ENCODE data around the gene BTBD18.

BTBD18 gene

DNA sequence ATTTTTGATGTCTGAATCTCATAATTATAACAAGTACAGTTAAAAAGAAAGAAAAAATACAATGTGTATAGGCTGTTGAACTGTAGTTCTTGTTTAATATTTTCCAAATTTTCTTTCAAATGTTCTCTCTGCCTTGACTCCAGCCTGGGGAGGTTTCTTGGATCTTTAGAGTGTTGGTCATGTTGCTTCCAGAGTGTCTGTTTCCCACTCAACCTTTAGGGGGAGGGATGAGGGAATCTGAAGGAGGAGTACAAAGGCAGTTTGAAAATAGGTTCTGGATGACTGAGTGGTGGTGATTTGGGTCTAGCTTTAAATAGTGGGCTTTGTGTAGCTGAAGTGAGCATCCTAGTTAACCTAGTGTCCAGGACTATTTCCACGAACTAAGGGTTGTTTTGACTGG is 11.9 kb upstream of the BTBD18 start:
- TF ChIP-seq POLR2AphosphoS5 (IDR thresholded peaks at IDR 0.05; ENCODE audit: low read depth, low read length) (no peak), TAF1 (IDR thresholded peaks at IDR 0.05; ENCODE audit: borderline replicate concordance, insufficient read depth, low read length) (no peak), SIN3A (IDR thresholded peaks at IDR 0.05; ENCODE audit: borderline replicate concordance, insufficient read depth, low read length) (no peak), FOXP2 (optimal IDR thresholded peaks at IDR 0.05; ENCODE audit: borderline replicate concordance, extremely low read depth, extremely low read length, insufficient read depth) (no peak)
- TF ChIP-seq, protein P1, sequence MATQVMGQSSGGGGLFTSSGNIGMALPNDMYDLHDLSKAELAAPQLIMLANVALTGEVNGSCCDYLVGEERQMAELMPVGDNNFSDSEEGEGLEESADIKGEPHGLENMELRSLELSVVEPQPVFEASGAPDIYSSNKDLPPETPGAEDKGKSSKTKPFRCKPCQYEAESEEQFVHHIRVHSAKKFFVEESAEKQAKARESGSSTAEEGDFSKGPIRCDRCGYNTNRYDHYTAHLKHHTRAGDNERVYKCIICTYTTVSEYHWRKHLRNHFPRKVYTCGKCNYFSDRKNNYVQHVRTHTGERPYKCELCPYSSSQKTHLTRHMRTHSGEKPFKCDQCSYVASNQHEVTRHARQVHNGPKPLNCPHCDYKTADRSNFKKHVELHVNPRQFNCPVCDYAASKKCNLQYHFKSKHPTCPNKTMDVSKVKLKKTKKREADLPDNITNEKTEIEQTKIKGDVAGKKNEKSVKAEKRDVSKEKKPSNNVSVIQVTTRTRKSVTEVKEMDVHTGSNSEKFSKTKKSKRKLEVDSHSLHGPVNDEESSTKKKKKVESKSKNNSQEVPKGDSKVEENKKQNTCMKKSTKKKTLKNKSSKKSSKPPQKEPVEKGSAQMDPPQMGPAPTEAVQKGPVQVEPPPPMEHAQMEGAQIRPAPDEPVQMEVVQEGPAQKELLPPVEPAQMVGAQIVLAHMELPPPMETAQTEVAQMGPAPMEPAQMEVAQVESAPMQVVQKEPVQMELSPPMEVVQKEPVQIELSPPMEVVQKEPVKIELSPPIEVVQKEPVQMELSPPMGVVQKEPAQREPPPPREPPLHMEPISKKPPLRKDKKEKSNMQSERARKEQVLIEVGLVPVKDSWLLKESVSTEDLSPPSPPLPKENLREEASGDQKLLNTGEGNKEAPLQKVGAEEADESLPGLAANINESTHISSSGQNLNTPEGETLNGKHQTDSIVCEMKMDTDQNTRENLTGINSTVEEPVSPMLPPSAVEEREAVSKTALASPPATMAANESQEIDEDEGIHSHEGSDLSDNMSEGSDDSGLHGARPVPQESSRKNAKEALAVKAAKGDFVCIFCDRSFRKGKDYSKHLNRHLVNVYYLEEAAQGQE (IDR thresholded peaks at IDR 0.05; ENCODE audit: insufficient read depth in 1 of 2, low read depth in 2 of 2, low read length in 2 of 2), result no peak

DNA sequence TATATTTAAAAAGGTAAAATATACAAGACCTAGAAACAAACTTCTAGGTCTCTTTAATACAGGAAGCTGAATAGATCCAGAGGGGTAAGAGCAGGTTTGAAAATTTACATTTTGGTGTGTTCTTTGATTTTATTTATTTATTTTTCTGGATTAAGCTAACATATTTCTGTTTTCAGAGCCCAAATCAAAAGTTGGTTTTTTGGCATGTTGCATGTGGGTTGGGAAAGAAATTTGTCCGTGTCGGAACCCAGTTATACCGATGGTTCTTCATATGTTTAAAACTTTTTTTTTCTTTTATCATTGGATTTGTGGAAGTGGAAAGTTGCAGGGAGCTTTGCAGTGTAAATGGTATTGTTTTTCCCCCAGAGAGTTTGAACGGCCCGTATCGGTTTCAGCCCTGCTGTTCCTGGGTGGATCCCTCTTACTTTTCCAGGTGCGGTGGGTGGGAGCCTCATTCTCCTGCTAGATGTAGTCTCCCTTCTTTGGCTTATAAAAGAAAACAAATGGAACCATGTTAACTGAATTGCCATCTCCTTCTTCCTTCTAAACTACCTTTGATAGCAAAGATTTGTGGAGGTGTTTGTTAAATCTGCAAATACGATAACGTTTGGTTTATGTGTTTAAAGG is 10.7 kb upstream of the BTBD18 start:
- no peak for TF ChIP-seq TAF1 (IDR thresholded peaks at IDR 0.05; ENCODE audit: borderline replicate concordance, insufficient read depth, low read length)
- TF ChIP-seq POLR2AphosphoS5 (IDR thresholded peaks at IDR 0.05; ENCODE audit: low read depth, low read length), result no peak
- TF ChIP-seq SIN3A (IDR thresholded peaks at IDR 0.05; ENCODE audit: borderline replicate concordance, insufficient read depth, low read length), result no peak
- TF ChIP-seq, protein P1 (IDR thresholded peaks at IDR 0.05; ENCODE audit: insufficient read depth in 1 of 2, low read depth in 2 of 2, low read length in 2 of 2), result no peak
- TF ChIP-seq FOXP2 (optimal IDR thresholded peaks at IDR 0.05; ENCODE audit: borderline replicate concordance, extremely low read depth, extremely low read length, insufficient read depth), result no peak

DNA sequence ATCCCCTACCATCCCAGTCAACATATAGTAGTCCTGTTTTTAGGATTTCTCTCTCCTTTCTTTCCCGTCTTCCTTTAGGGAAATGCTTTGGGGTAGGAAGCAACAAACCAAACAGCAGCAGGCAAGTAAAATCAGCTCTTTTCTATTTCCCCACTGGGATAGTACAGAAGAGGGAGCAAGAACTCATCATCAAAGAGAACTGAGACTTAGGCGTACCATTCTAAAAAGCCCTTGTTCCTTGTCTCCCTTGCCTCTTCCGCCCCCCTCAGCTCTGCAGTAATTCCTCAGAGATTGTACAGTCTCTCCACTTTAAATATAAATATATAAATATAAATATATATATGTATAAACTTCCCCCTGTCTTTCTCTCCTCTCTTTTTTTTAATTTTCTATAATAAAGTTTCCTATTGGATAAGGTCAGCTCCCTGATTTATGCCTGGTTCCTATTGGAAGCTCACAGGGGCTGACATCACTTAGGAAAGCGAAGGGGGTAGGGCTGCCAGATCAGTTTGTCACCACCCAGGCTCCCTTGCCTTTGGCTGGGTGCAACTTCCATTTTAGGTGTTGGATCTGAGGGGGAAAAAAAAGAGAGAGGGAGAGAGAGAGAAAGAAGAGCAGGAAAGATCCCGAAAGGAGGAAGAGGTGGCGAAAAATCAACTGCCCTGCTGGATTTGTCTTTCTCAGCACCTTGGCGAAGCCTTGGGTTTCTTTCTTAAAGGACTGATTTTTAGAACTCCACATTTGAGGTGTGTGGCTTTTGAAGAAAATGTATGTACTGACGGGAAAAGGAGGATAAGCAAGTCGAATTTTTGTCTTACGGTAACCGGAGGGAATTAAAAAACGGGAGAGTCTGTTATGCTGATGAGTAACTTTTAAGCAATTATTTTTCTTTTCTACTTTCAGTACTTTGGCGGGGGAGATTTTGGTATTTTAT is 9.9 kb upstream of the BTBD18 start, which contains the start of gene CTNND1:
CTNND1 (plus strand) TSS at position 502 of the 934 bp plus-strand sequence. CDS start 29,677 bp downstream, outside the sequence.
- TF ChIP-seq POLR2AphosphoS5 (IDR thresholded peaks at IDR 0.05; ENCODE audit: low read depth, low read length), result peak; percentile 90; the same call in 1 of the 2 replicates
- no peak for TF ChIP-seq SIN3A (IDR thresholded peaks at IDR 0.05; ENCODE audit: borderline replicate concordance, insufficient read depth, low read length)
- no peak for TF ChIP-seq FOXP2 (optimal IDR thresholded peaks at IDR 0.05; ENCODE audit: borderline replicate concordance, extremely low read depth, extremely low read length, insufficient read depth)
- TF ChIP-seq, protein P1 (IDR thresholded peaks at IDR 0.05; ENCODE audit: insufficient read depth in 1 of 2, low read depth in 2 of 2, low read length in 2 of 2), result peak in 1 of 2 experiments; percentile 24; a peak in 1 of 4 replicates
- peak; percentile 86; the same call in 1 of the 2 replicates for TF ChIP-seq TAF1 (IDR thresholded peaks at IDR 0.05; ENCODE audit: borderline replicate concordance, insufficient read depth, low read length)

DNA sequence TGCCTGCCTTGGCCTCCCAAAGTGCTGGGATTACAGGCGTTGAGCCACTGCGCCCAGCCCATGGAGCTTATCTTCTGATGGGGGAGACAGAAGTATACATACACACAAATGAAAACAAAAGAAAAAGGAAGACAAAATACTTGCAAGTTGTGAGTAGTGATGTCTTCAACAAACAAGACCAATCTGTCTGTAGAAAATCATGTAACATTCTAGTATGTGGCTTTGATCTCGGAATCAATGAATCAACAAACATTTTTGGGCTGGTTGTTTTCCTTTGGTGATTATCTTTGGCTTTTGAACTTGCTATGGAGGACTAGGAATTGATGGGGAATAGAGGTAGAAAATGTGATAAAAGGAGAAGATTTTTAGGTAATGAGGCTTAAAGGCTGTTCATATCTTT is 6.6 kb upstream of the BTBD18 start:
- TF ChIP-seq TAF1 (IDR thresholded peaks at IDR 0.05; ENCODE audit: borderline replicate concordance, insufficient read depth, low read length) (no peak), SIN3A (IDR thresholded peaks at IDR 0.05; ENCODE audit: borderline replicate concordance, insufficient read depth, low read length) (no peak), FOXP2 (optimal IDR thresholded peaks at IDR 0.05; ENCODE audit: borderline replicate concordance, extremely low read depth, extremely low read length, insufficient read depth) (no peak), POLR2AphosphoS5 (IDR thresholded peaks at IDR 0.05; ENCODE audit: low read depth, low read length) (no peak)
- TF ChIP-seq, protein P1 (IDR thresholded peaks at IDR 0.05; ENCODE audit: insufficient read depth in 1 of 2, low read depth in 2 of 2, low read length in 2 of 2), result no peak
